Activated T-cell treated with anti-CD3 and anti-CD28 coated beads, Interleukin-2, amount 50 U/mL, for 4 hours (primary cell): ENCODE measurements around the gene PITX3. TPM values are rescaled to one million over a fixed set of nuclear protein-coding genes. Genes with fewer than 3 reads are reported as not detected.

Experiments
- ATAC-seq, 2 donors: fragments of 200-7000 bp; cut with Tn5 transposase; one replicate each; pipeline ENCODE4 v1.10.0; 2021
- DNase-seq: peaks from one replicate; pipeline ENCODE4 v3.0.0-alpha.2; 2020
- H3K27me3 Mint-ChIP-seq: one replicate; pipeline ENCODE4 v1.8.0; 2021; ENCODE audit warnings: low read depth, mixed read lengths
- H3K36me3 Mint-ChIP-seq: one replicate; pipeline ENCODE4 v1.8.0; 2022; ENCODE audit warnings: mixed read lengths; ENCODE audit not compliant: insufficient read depth
- H3K4me1 Mint-ChIP-seq: one replicate; pipeline ENCODE4 v1.8.0; 2021; ENCODE audit warnings: low read depth, mixed read lengths
- H3K4me3 Mint-ChIP-seq: one replicate; pipeline ENCODE4 v1.8.0; 2021; ENCODE audit warnings: mild to moderate bottlenecking, moderate library complexity, mixed read lengths
- H3K9me3 Mint-ChIP-seq: one replicate; pipeline ENCODE4 v1.8.0; 2021; ENCODE audit warnings: mixed read lengths
- total RNA-seq, 3 donors: library from RNA; stranded (reverse); gene quantifications; one replicate each; pipeline ENCODE4 v1.2.1, GENCODE V29; 2021

PITX3 gene
- total RNA-seq, 3 donors from 2014 or later: 0.25 to 0.46 TPM; not detected in 1

GRCh38 chr10:102243309-102243708, 2.0 kb upstream of the PITX3 start:
- Mint-ChIP-seq H3K36me3 (peaks cover 4% of the 10 kb centered on the region), H3K9me3 (no peaks in the 10 kb centered on the region), H3K4me3 (no peak overlapping the region), H3K4me1 (peaks cover 44% of the 10 kb centered on the region), H3K27me3 (peaks cover 24% of the 10 kb centered on the region)
- ATAC-seq: no peak
- no peak for DNase-seq

- H3K4me3 Mint-ChIP-seq: peak overlapping the region; percentile 80
- no peaks in the 10 kb centered on the region for H3K9me3 Mint-ChIP-seq
- no peak for ATAC-seq
- H3K27me3 Mint-ChIP-seq: peaks cover 24% of the 10 kb centered on the region
- no peak for DNase-seq
- peaks cover 32% of the 10 kb centered on the region for H3K4me1 Mint-ChIP-seq
- no peaks in the 10 kb centered on the region for H3K36me3 Mint-ChIP-seq
Observed at GRCh38 chr10:102242118-102242485, 790 bp upstream of the PITX3 start.

DNA sequence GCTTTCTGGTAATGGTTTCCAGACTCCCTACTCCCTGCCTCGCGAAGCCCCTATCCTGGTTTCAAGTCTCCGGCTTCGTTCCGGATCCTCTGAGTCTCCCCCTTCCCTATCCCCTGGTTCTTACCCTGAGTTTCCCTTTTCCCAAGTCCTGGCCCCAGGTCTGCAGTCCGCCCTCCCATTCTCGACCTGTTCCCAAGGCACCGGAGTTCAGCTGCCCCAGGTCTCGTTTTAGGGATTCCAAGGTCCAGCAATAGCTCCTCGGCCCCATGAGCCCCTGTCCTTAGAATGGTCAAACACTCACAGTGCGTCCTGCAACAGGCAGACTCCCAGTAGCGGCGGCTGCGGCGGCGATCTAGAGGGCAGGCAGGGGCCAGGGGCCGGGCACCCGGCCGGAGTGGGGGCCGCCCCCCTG, 274 bp downstream of the PITX3 start:
- DNase-seq (no peak), ATAC-seq (no peak)
- Mint-ChIP-seq H3K4me3 (peak overlapping the region; percentile 50), H3K36me3 (no peaks in the 10 kb centered on the region), H3K4me1 (peaks cover 22% of the 10 kb centered on the region), H3K27me3 (peaks cover 24% of the 10 kb centered on the region), H3K9me3 (no peaks in the 10 kb centered on the region)

DNA sequence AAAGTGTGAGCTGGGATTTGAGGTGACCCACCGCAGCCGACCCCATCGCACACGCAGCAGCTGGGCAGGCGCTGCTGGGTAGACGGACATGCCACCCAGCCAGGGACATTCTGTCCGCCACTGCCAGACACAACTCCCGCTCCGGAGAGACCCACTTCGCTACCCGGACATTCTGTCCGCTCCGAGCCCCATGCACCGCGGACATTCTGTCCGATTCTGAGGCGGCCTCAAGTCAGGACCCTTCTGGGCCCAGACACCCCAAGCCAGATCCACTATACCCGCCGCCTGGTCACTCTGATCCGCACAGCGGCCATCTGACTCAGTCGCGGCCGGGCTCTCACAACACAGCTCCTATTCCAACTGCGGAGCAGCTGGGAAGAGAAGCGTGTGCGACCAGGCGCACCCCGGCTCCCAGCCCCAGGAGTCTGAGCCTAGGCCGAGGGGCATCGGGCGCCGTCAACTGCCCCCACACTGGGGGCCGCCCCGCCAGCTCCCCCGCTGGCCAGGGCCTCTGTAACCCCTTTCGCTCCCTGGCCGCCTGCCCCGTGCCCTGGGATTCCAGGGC, 763 bp downstream of the PITX3 start:
- H3K4me3 Mint-ChIP-seq: peak overlapping the region; percentile 50
- ATAC-seq (no peak), DNase-seq (no peak)
- no peaks in the 10 kb centered on the region for H3K9me3 Mint-ChIP-seq
- peaks cover 22% of the 10 kb centered on the region for H3K4me1 Mint-ChIP-seq
- peaks cover 24% of the 10 kb centered on the region for H3K27me3 Mint-ChIP-seq
- no peaks in the 10 kb centered on the region for H3K36me3 Mint-ChIP-seq

GRCh38 chr10:102237711-102238252, 3.5 kb downstream of the PITX3 start:
- Mint-ChIP-seq H3K9me3 (no peaks in the 10 kb centered on the region), H3K4me3 (no peak overlapping the region), H3K4me1 (peaks cover 14% of the 10 kb centered on the region), H3K36me3 (no peaks in the 10 kb centered on the region), H3K27me3 (peaks cover 28% of the 10 kb centered on the region)
- no peak for ATAC-seq
- DNase-seq: no peak

- H3K4me1 Mint-ChIP-seq: peaks cover 5% of the 10 kb centered on the region
Observed at GRCh38 chr10:102236006-102236405, 5.3 kb downstream of the PITX3 start.

DNA sequence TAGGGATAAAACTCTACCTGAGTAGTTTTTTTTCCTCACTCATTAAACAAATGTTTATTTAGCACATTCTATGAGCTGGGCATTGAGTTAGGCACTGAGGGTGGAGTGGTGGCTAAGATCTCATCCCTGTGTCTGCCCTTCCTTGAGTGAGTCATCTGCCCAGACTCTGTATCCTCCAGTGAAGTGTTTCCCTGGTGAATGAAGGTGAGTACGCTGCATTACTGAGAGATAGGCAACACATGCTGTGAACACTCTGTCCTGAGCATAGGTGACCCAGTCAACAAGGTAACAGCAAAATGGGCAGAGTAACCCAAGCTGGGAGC, 5.8 kb downstream of the PITX3 start:
- H3K4me3 Mint-ChIP-seq: no peak overlapping the region
- H3K4me1 Mint-ChIP-seq: peaks cover 3% of the 10 kb centered on the region
- H3K27me3 Mint-ChIP-seq: peaks cover 20% of the 10 kb centered on the region
- H3K36me3 Mint-ChIP-seq: no peaks in the 10 kb centered on the region
- no peaks in the 10 kb centered on the region for H3K9me3 Mint-ChIP-seq
- DNase-seq (no peak), ATAC-seq (no peak)

More at GRCh38 chr10:102236006-102236405, 5.3 kb downstream of the PITX3 start:
- Mint-ChIP-seq H3K27me3 (peaks cover 23% of the 10 kb centered on the region), H3K36me3 (no peaks in the 10 kb centered on the region), H3K4me3 (no peak overlapping the region), H3K9me3 (no peaks in the 10 kb centered on the region)
- DNase-seq (no peak), ATAC-seq (no peak)

GRCh38 chr10:102234888-102235597, 6.3 kb downstream of the PITX3 start:
- H3K4me1 Mint-ChIP-seq: peaks cover 2% of the 10 kb centered on the region
- H3K4me3 Mint-ChIP-seq: no peak overlapping the region
- DNase-seq (no peak), ATAC-seq (no peak)
- H3K9me3 Mint-ChIP-seq: no peaks in the 10 kb centered on the region
- no peaks in the 10 kb centered on the region for H3K36me3 Mint-ChIP-seq
- H3K27me3 Mint-ChIP-seq: peaks cover 16% of the 10 kb centered on the region

DNA sequence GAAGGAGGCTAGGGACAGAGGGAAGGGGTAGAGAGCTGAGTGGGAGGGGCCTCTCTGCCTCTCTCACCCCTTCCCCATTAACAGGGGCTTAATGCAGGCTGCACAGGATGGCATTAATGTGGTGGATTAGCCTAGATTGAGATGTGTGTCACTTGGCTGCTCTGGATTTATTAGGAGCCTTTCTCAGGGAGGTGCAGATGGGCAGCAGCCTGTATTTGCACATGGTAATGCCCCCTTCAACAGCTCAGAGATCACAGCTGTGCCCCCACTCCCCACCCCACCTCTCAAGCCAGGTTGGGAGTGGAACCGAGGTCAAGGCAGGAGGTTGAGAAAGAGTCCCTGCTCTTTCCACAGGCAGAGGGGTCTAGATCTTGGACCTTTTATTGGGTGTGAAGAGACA, 7.3 kb downstream of the PITX3 start:
- ATAC-seq (no peak), DNase-seq (no peak)
- H3K4me3 Mint-ChIP-seq: no peak overlapping the region
- no peaks in the 10 kb centered on the region for H3K9me3 Mint-ChIP-seq
- H3K27me3 Mint-ChIP-seq: peaks cover 24% of the 10 kb centered on the region
- peaks cover 5% of the 10 kb centered on the region for H3K4me1 Mint-ChIP-seq
- H3K36me3 Mint-ChIP-seq: no peaks in the 10 kb centered on the region

GRCh38 chr10:102231357-102232318, 9.7 kb downstream of the PITX3 start:
- peak; percentile 53 to 58 for ATAC-seq
- H3K9me3 Mint-ChIP-seq: no peaks in the 10 kb centered on the region
- H3K27me3 Mint-ChIP-seq: peaks cover 47% of the 10 kb centered on the region
- DNase-seq: peak; percentile 65
- H3K4me3 Mint-ChIP-seq: peak overlapping the region; percentile 72
- peaks cover 8% of the 10 kb centered on the region for H3K4me1 Mint-ChIP-seq
- no peaks in the 10 kb centered on the region for H3K36me3 Mint-ChIP-seq

DNA sequence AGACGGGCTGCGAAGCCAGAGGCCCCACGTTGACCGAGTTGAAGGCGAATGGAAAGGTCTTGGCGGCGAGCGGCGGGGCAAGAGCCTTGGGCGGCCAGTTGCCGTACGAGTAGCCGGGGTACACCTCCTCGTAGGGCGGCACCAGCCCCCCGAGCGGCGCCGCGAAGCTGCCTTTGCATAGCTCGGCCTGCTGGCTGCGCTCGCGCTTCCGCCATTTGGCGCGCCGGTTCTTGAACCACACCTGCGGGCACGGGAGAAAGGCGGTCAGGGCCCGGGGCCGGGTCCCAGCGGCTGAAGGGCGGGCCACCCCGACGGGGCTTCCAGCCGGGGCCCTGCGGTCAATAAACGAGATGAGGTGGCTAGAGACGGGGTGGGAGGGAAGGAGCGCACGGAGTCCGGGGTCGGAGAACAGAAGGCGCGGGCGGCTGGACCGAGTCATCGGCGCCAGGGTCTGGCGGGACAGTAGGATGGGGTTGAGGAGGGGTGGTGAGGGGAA, 10.4 kb downstream of the PITX3 start:
- Mint-ChIP-seq H3K9me3 (no peaks in the 10 kb centered on the region), H3K4me3 (peak overlapping the region; percentile 72), H3K36me3 (no peaks in the 10 kb centered on the region), H3K4me1 (peaks cover 15% of the 10 kb centered on the region), H3K27me3 (peaks cover 51% of the 10 kb centered on the region)
- ATAC-seq: peak; percentile 11 to 16
- DNase-seq: peak; percentile 38

DNA sequence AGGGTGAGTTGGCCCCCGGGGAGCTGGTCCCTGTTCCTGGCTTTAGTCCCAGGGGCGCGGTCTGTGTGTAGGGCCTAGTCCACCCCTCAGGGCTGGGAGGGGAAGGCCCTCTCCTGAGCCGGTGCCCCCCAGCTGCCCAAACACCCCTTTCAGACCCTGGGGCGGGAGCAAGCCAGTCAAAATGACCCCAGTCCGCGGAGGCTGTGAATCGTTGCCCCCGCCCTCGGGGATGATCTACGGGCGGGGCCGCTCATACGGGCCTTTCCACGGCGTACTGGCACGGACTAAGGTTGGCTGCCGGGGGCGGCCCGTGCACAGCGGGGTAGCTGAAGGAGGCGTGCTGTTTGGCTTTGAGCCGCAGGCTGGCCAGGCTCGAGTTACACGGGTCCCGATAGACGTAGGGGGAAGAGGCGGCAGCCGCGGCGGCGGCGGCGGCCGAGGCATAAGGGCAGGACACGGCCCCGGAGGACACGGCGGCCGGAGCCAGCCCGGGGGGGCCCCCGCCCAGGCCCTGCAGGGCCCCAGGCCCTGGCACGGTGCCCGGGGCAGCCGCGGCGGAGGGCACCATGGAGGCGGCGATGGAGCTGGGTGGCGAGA, 10.9 kb downstream of the PITX3 start:
- Mint-ChIP-seq H3K4me1 (peaks cover 18% of the 10 kb centered on the region), H3K27me3 (peaks cover 52% of the 10 kb centered on the region)

DNA sequence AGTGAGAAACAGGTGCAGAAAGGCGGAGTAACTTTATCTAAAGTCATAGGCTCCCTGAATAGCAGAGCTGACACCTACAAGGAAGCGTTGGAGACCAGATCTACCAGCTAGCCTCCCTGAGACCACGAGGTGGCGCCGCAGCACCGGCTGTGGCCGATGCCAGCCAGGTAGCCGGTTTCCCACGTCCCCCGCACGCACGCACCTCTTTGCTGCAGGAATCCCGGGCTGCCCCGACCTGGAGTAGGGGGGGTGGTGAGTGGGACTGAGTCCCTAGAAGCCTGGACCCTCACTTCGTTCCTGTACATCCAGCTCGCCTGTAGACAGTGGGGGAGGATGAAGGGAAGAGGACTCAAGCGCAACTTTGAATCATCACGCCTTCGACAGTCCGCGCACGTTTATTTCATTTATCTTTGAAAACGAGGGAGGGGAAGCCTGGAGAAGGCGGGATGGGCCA, 11.5 kb downstream of the PITX3 start:
- Mint-ChIP-seq H3K4me1 (peaks cover 18% of the 10 kb centered on the region), H3K4me3 (peak overlapping the region; percentile 82), H3K9me3 (no peaks in the 10 kb centered on the region), H3K27me3 (peaks cover 52% of the 10 kb centered on the region), H3K36me3 (no peaks in the 10 kb centered on the region)
- ATAC-seq: peak; percentile 57 to 64
- DNase-seq: peak; percentile 85

More for the DNA sequence above, 10.9 kb downstream of the PITX3 start:
- Mint-ChIP-seq H3K4me3 (peak overlapping the region; percentile 82), H3K36me3 (no peaks in the 10 kb centered on the region), H3K9me3 (no peaks in the 10 kb centered on the region)
- DNase-seq (peak; percentile 23), ATAC-seq (peak; percentile 38 to 44)

DNA sequence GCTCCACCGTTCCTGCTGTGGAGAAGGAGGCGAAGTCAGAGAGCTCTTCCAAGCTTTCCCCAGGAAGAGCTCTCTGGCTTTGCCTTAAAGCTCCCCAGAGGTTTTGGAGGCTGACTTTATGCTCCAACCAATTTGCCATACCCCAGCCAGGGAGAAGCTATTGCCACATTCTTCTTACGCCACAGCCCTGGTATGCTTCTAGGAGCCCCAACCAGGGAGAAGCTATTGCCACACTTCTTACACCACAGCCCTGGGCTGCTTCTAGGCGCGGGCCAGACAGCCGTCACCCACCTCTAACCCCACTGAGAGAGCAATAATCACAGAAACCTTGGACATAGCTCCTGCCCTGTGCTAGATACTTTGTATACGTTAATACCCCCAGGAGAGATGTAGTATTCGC, 14.3 kb downstream of the PITX3 start:
- peaks cover 18% of the 10 kb centered on the region for H3K4me1 Mint-ChIP-seq
- no peaks in the 10 kb centered on the region for H3K36me3 Mint-ChIP-seq
- no peaks in the 10 kb centered on the region for H3K9me3 Mint-ChIP-seq

More for the DNA sequence above, 14.3 kb downstream of the PITX3 start:
- no peak overlapping the region for H3K4me3 Mint-ChIP-seq
- DNase-seq (no peak), ATAC-seq (no peak)
- peaks cover 47% of the 10 kb centered on the region for H3K27me3 Mint-ChIP-seq
